Measurements from ENCODE around the gene PTPRJ.
A peak's percentile ranks its signal among the peaks of the same experiment; 100 is the strongest.

The PTPRJ gene

GRCh38 chr11:48075637-48076036 lies 95.3 kb downstream of the PTPRJ start:
- DNase-seq, result no peak

- no peak for DNase-seq
Measured at GRCh38 chr11:48077251-48077650, 96.9 kb downstream of the PTPRJ start.

- no peak for DNase-seq
Measured at GRCh38 chr11:48078689-48079088, 98.3 kb downstream of the PTPRJ start.

GRCh38 chr11:48079596-48079995 lies 99.2 kb downstream of the PTPRJ start:
- DNase-seq, result no peak

- no peak for DNase-seq
Measured at GRCh38 chr11:48080301-48080861, 100.0 kb downstream of the PTPRJ start.

GRCh38 chr11:48081151-48082010 lies 101.0 kb downstream of the PTPRJ start:
- DNase-seq, result no peak

GRCh38 chr11:48082771-48083170 lies 102.4 kb downstream of the PTPRJ start:
- no peak for DNase-seq

GRCh38 chr11:48083421-48083820 lies 103.1 kb downstream of the PTPRJ start:
- DNase-seq, result no peak

GRCh38 chr11:48085688-48086087 lies 105.3 kb downstream of the PTPRJ start:
- DNase-seq, result peak in 1 of 2 experiments; percentile 7

GRCh38 chr11:48087422-48087821 lies 107.1 kb downstream of the PTPRJ start:
- DNase-seq, result no peak

GRCh38 chr11:48087974-48088681 lies 107.8 kb downstream of the PTPRJ start:
- DNase-seq, result peak; percentile 83 to 84

GRCh38 chr11:48088682-48089050 lies 108.3 kb downstream of the PTPRJ start:
- no peak for DNase-seq

GRCh38 chr11:48090174-48090573 lies 109.8 kb downstream of the PTPRJ start:
- no peak for DNase-seq

- DNase-seq, result no peak
Measured at GRCh38 chr11:48091426-48092102, 111.2 kb downstream of the PTPRJ start.

GRCh38 chr11:48093323-48093722 lies 113.0 kb downstream of the PTPRJ start:
- DNase-seq, result no peak

- peak; percentile 42 to 45 for DNase-seq
Measured at GRCh38 chr11:48093795-48094642, 113.7 kb downstream of the PTPRJ start.

GRCh38 chr11:48094643-48095339 lies 114.4 kb downstream of the PTPRJ start:
- no peak for DNase-seq

- DNase-seq, result no peak
Measured at GRCh38 chr11:48095779-48096470, 115.6 kb downstream of the PTPRJ start.

- DNase-seq, result no peak
Measured at GRCh38 chr11:48096588-48097525, 116.5 kb downstream of the PTPRJ start.

- no peak for DNase-seq
Measured at GRCh38 chr11:48098024-48098423, 117.7 kb downstream of the PTPRJ start.

All from SHP77 (cell line).